RWPE2 (cell line): Measurements from ENCODE around the gene FOXL3.

Experiments used
- ATAC-seq: fragments of 200-7000 bp; cut with Tn5 transposase; 3 replicates; pipeline ENCODE4 v1.9.1; 2021; ENCODE audit warnings: low read depth
- DNase-seq: peaks from one replicate; pipeline ENCODE4 v3.0.0-alpha.2; 2020; ENCODE audit warnings: low spot score
- H3K27ac ChIP-seq: fragments of 450-650 bp; 2 replicates; pipeline ENCODE4 v1.5.1; 2017; ENCODE audit warnings: mild to moderate bottlenecking; ENCODE audit not compliant: poor library complexity, severe bottlenecking
- H3K27me3 ChIP-seq: fragments of 250-450 bp; sonication (Bioruptor Pico); 2 replicates; pipeline ENCODE4 v1.5.1; 2021; ENCODE audit warnings: mild to moderate bottlenecking, moderate library complexity; ENCODE audit not compliant: insufficient read depth, poor library complexity, severe bottlenecking
- H3K36me3 ChIP-seq: fragments of 250-450 bp; sonication (Bioruptor Pico); 2 replicates; pipeline ENCODE4 v1.5.1; 2020; ENCODE audit warnings: low read depth, mild to moderate bottlenecking, moderate library complexity
- H3K4me1 ChIP-seq: fragments of 250-450 bp; sonication (Bioruptor Pico); 2 replicates; pipeline ENCODE4 v1.5.1; 2021; ENCODE audit warnings: mild to moderate bottlenecking, moderate library complexity; ENCODE audit not compliant: insufficient read depth, poor library complexity, severe bottlenecking
- H3K4me3 ChIP-seq: fragments of 250-450 bp; sonication (Bioruptor Pico); 2 replicates; pipeline ENCODE4 v1.5.1; 2021; ENCODE audit warnings: mild to moderate bottlenecking, moderate library complexity; ENCODE audit not compliant: severe bottlenecking
- H3K9me3 ChIP-seq: fragments of 250-450 bp; sonication (Bioruptor Pico); 2 replicates; pipeline ENCODE4 v1.5.1; 2021; ENCODE audit warnings: mild to moderate bottlenecking, moderate library complexity; ENCODE audit not compliant: severe bottlenecking
- CTCF ChIP-seq: fragments of 450-650 bp; IDR thresholded peaks from one replicate; pipeline ENCODE4 v1.5.1; 2017; ENCODE audit warnings: mild to moderate bottlenecking, moderate library complexity; ENCODE audit not compliant: poor library complexity, severe bottlenecking

The FOXL3 gene

GRCh38 chr7:252216-252965 is 37.6 kb upstream of the FOXL3 start:
- no peak overlapping the region for H3K4me3 ChIP-seq
- ATAC-seq = no peak
- no peak overlapping the region for H3K27ac ChIP-seq
- peaks cover 20% of the 10 kb centered on the region for H3K36me3 ChIP-seq
- H3K27me3 ChIP-seq = no peaks in the 10 kb centered on the region
- no peak for DNase-seq
- H3K9me3 ChIP-seq = no peaks in the 10 kb centered on the region
- no peaks in the 10 kb centered on the region for H3K4me1 ChIP-seq
- no peak for TF ChIP-seq CTCF

GRCh38 chr7:252981-253380 is 37.0 kb upstream of the FOXL3 start:
- Histone ChIP-seq H3K27ac (no peak overlapping the region), H3K4me1 (no peaks in the 10 kb centered on the region), H3K36me3 (peaks cover 20% of the 10 kb centered on the region), H3K4me3 (no peak overlapping the region), H3K9me3 (no peaks in the 10 kb centered on the region), H3K27me3 (no peaks in the 10 kb centered on the region)
- no peak for TF ChIP-seq CTCF
- ATAC-seq (no peak), DNase-seq (no peak)

- Histone ChIP-seq H3K27ac (no peak overlapping the region), H3K36me3 (peaks cover 20% of the 10 kb centered on the region), H3K4me1 (no peaks in the 10 kb centered on the region), H3K4me3 (no peak overlapping the region), H3K27me3 (no peaks in the 10 kb centered on the region), H3K9me3 (no peaks in the 10 kb centered on the region)
- ATAC-seq = no peak
- TF ChIP-seq CTCF = no peak
- no peak for DNase-seq
These were observed 36.2 kb upstream of the FOXL3 start for GRCh38 chr7:253581-254336.

GRCh38 chr7:254337-255037 is 35.5 kb upstream of the FOXL3 start:
- Histone ChIP-seq H3K9me3 (no peaks in the 10 kb centered on the region), H3K27me3 (no peaks in the 10 kb centered on the region), H3K27ac (no peak overlapping the region), H3K4me3 (no peak overlapping the region), H3K4me1 (no peaks in the 10 kb centered on the region), H3K36me3 (peaks cover 17% of the 10 kb centered on the region)
- no peak for ATAC-seq
- TF ChIP-seq CTCF = no peak
- no peak for DNase-seq
